OCI-LY7 (cell line): Measurements from ENCODE around the gene RCAN3. TPM values are rescaled to one million over a fixed set of nuclear protein-coding genes. Genes with fewer than 3 reads are reported as not detected.

Source experiments
- BruUV-seq: library from RNA; stranded (reverse); fragments of 400-500 nt; replicated peaks from 2 replicates; lab custom pipeline; 2021; lab: Mats Ljungman, UMichigan
- CTCF ChIA-PET: fragments of 300-600 bp; sonication (Branson Sonifier 250); formaldehyde crosslinking; loops from one replicate; lab custom pipeline; 2022; ENCODE audit warnings: antibody characterized with exemption; ENCODE audit not compliant: unreplicated experiment; lab: Charles Lee
- POLR2A ChIA-PET: fragments of 300-600 bp; sonication (Branson Sonifier 250); formaldehyde crosslinking; loops from one replicate; lab custom pipeline; 2022; ENCODE audit warnings: antibody characterized with exemption; lab: Charles Lee
- DNase-seq: peaks from one replicate; pipeline ENCODE4 v3.0.0-alpha.2; 2015; ENCODE audit warnings: low spot score
- H2AFZ ChIP-seq: fragments of 200-600 bp; sonication (generic), shearing (Covaris generic); 2 replicates; pipeline ENCODE4 v1.6.1; 2014; ENCODE audit warnings: mild to moderate bottlenecking, antibody characterized with exemption, low read length, moderate library complexity
- H3K27ac ChIP-seq: fragments of 200-600 bp; sonication (generic); 2 replicates; pipeline ENCODE4 v1.5.1; 2014; ENCODE audit warnings: mixed run types, low read depth, mild to moderate bottlenecking, moderate library complexity, low read length, inconsistent platforms; ENCODE audit not compliant: poor library complexity, severe bottlenecking
- H3K36me3 ChIP-seq: fragments of 200-600 bp; sonication (generic); 2 replicates; pipeline ENCODE4 v1.6.1; 2014; ENCODE audit warnings: mild to moderate bottlenecking, antibody characterized with exemption, low read length, moderate library complexity, mixed read lengths; ENCODE audit not compliant: insufficient read depth
- H3K4me1 ChIP-seq: fragments of 200-600 bp; sonication (generic); 2 replicates; pipeline ENCODE4 v1.5.1; 2014; ENCODE audit warnings: mild to moderate bottlenecking, low read length; ENCODE audit not compliant: insufficient read depth, poor library complexity, severe bottlenecking
- H3K4me2 ChIP-seq: fragments of 200-600 bp; sonication (generic); 2 replicates; pipeline ENCODE4 v1.6.1; 2014; ENCODE audit warnings: mild to moderate bottlenecking, low read length
- H3K4me3 ChIP-seq: fragments of 200-600 bp; sonication (generic); 2 replicates; pipeline ENCODE4 v1.5.1; 2014; ENCODE audit warnings: mild to moderate bottlenecking, low read depth, low read length; ENCODE audit not compliant: poor library complexity, severe bottlenecking
- H3K79me2 ChIP-seq: fragments of 200-600 bp; sonication (generic); 2 replicates; pipeline ENCODE4 v1.6.1; 2016; ENCODE audit warnings: low read depth, mild to moderate bottlenecking, low read length, moderate library complexity, mixed read lengths; ENCODE audit not compliant: insufficient read depth
- H3K9me2 ChIP-seq: fragments of 200-600 bp; sonication (generic); 2 replicates; pipeline ENCODE4 v1.6.1; 2016; ENCODE audit warnings: mild to moderate bottlenecking, low read length, mixed read lengths; ENCODE audit not compliant: insufficient read depth
- H3K9me3 ChIP-seq: fragments of 200-600 bp; sonication (generic); 2 replicates; pipeline ENCODE4 v1.6.1; 2014; ENCODE audit warnings: mild to moderate bottlenecking, mixed run types, low read length, mixed read lengths
- H4K20me1 ChIP-seq: fragments of 200-600 bp; sonication (generic); 2 replicates; pipeline ENCODE4 v1.6.1; 2014; ENCODE audit warnings: mild to moderate bottlenecking, antibody characterized with exemption, low read length, moderate library complexity, mixed read lengths; ENCODE audit not compliant: insufficient read depth
- EZH2phosphoT487 ChIP-seq: fragments of 200-600 bp; sonication (generic); IDR thresholded peaks from 2 replicates; pipeline ENCODE4 v1.6.1; 2018; ENCODE audit warnings: low read depth, borderline replicate concordance, mild to moderate bottlenecking, mixed run types, antibody characterized with exemption, low read length, moderate library complexity, mixed read lengths
- intact Hi-C: fragments of 100-400 bp; cut with micrococcal nuclease; formaldehyde crosslinking; loops from one replicate; pipeline ENCODE4 v1.10.0; 2022; ENCODE audit not compliant: unreplicated experiment
- total RNA-seq, 2 experiments: library from RNA; depleted of rRNA in 1 of 2; stranded (reverse); fragments of >200 nt in 1 of 2; shearing (Covaris generic) in 1 of 2; gene quantifications; 2 replicates each; pipeline ENCODE4 v1.2.3, GENCODE V29; 2014 to 2022
- TF ChIP-seq, protein P1 (sequence below): fragments of 200-600 bp; sonication (generic); conservative IDR thresholded peaks from 2 replicates; pipeline ENCODE4 v1.5.1; 2014; ENCODE audit warnings: mild to moderate bottlenecking, antibody characterized with exemption, low read length, moderate library complexity, mixed read lengths

The RCAN3 gene
- total RNA-seq, 2 experiments from 2014 or later = 13.0 to 47.8 TPM

DNA sequence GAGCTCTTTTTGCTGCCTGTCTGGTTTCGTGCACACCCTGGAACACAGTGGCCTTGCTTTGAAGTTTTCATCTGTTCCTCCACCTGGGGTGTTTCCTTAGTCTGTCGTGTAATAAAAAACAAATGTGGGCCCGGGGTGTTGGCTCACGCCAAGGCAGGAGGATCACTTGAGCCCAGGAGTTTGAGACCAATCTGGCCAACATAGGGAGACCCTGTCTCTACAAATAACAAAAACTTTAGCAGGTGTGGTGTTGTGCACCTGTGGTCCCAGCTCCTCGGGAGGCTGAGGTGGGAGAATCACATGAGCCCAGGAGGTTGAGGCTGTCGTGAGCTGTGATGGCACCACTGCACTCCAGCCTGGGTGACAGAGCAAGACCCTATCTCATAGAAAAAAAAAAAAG is 57.7 kb downstream of the RCAN3 start:
- intact Hi-C loops = no loop called here
- Histone ChIP-seq H3K79me2 (no peaks in the 10 kb centered on the region), H3K4me1 (peaks cover 56% of the 10 kb centered on the region), H2AFZ (no peak overlapping the region), H4K20me1 (no peaks in the 10 kb centered on the region), H3K4me3 (no peak overlapping the region), H3K4me2 (no peak overlapping the region), H3K27ac (no peak overlapping the region), H3K9me3 (no peaks in the 10 kb centered on the region), H3K36me3 (no peaks in the 10 kb centered on the region), H3K9me2 (no peaks in the 10 kb centered on the region)
- no TSS peak for BruUV-seq
- TF ChIP-seq, protein P1, sequence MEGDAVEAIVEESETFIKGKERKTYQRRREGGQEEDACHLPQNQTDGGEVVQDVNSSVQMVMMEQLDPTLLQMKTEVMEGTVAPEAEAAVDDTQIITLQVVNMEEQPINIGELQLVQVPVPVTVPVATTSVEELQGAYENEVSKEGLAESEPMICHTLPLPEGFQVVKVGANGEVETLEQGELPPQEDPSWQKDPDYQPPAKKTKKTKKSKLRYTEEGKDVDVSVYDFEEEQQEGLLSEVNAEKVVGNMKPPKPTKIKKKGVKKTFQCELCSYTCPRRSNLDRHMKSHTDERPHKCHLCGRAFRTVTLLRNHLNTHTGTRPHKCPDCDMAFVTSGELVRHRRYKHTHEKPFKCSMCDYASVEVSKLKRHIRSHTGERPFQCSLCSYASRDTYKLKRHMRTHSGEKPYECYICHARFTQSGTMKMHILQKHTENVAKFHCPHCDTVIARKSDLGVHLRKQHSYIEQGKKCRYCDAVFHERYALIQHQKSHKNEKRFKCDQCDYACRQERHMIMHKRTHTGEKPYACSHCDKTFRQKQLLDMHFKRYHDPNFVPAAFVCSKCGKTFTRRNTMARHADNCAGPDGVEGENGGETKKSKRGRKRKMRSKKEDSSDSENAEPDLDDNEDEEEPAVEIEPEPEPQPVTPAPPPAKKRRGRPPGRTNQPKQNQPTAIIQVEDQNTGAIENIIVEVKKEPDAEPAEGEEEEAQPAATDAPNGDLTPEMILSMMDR = no peak
- no peak for TF ChIP-seq EZH2phosphoT487
- ChIA-PET POLR2A (interaction anchor here (0.6 to 0.7 kb wide), 4 partner anchors 25 to 1216 kb away, joined by 3 to 4 read pairs (median 4); partner anchors contain the start of gene HNRNPR), CTCF (interaction anchor here (0.6 to 1.4 kb wide), 2 partner anchors 27 to 1897 kb away, joined by 3 to 4 read pairs; no protein-coding TSS in a partner anchor)
- no peak for DNase-seq

DNA sequence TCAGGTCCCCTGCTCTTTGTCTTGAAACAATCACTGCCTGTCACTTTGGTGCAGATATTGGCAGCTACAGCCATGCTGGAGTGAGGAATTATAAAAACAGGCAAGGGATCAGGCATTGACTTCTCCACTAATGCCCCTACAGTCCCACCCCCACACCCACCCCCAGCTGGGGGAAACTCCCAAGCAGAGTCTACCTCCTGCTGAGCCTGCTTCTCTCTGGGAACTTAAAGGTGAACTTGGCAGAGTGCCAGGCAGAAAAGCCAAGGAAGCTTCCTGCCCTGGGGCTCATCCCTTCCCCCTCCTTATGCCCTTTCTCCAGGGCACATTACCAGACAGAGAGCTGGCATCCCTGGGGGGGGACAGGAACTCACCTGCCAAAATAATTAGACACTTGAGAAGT is 60.0 kb downstream of the RCAN3 start:
- intact Hi-C loops = no loop called here
- BruUV-seq = no TSS peak
- no peak for TF ChIP-seq EZH2phosphoT487
- H3K79me2 ChIP-seq = no peaks in the 10 kb centered on the region
- no peaks in the 10 kb centered on the region for H3K36me3 ChIP-seq
- H4K20me1 ChIP-seq = no peaks in the 10 kb centered on the region
- no peak overlapping the region for H3K4me2 ChIP-seq
- H3K4me3 ChIP-seq = no peak overlapping the region
- DNase-seq = no peak
- H3K27ac ChIP-seq = no peak overlapping the region
- H3K4me1 ChIP-seq = peaks cover 55% of the 10 kb centered on the region
- H3K9me3 ChIP-seq = no peaks in the 10 kb centered on the region
- CTCF ChIA-PET = no interaction called here
- H3K9me2 ChIP-seq = no peaks in the 10 kb centered on the region
- POLR2A ChIA-PET = no interaction called here
- no peak overlapping the region for H2AFZ ChIP-seq

DNA sequence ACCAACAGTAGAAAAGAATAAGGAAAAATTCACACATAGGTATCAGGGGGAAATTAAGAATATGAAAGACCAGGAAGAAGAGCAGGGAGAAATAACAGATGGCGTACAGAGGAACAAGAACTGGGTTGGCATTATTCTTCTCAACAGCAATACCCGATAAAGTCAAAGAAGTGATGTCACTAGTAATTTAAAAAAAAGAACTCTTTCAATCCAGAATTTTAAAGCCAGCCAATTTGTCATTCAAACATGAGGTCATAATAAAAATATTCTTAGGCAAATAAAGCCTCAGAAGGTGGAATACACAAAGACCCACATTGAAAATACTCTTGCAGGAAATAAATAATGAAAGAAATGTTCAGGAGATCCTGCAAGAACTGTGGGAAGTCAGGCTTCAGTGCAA is 62.1 kb downstream of the RCAN3 start:
- H3K9me3 ChIP-seq = no peaks in the 10 kb centered on the region
- no peak overlapping the region for H3K4me2 ChIP-seq
- no peaks in the 10 kb centered on the region for H3K9me2 ChIP-seq
- no TSS peak for BruUV-seq
- no peak overlapping the region for H3K4me3 ChIP-seq
- no peaks in the 10 kb centered on the region for H3K36me3 ChIP-seq
- H3K79me2 ChIP-seq = no peaks in the 10 kb centered on the region
- no peak for DNase-seq
- no peak for TF ChIP-seq EZH2phosphoT487
- TF ChIP-seq, protein P1 = no peak
- CTCF ChIA-PET = no interaction called here
- H4K20me1 ChIP-seq = no peaks in the 10 kb centered on the region
- POLR2A ChIA-PET = interaction anchor here (0.7 to 1.7 kb wide), 6 partner anchors 16 to 541 kb away, joined by 3 to 5 read pairs (median 5); no protein-coding TSS in a partner anchor
- no peak overlapping the region for H2AFZ ChIP-seq
- intact Hi-C loops = no loop called here
- H3K4me1 ChIP-seq = peaks cover 46% of the 10 kb centered on the region
- no peak overlapping the region for H3K27ac ChIP-seq
